DOHH2 (cell line): ENCODE measurements around the gene ADARB1.

Experiments used
- H3F3A ChIP-seq: fragments of 200-600 bp; sonication (generic), shearing (Covaris generic); 2 replicates; pipeline ENCODE4 v1.6.0; 2016; ENCODE audit warnings: antibody characterized with exemption, mild to moderate bottlenecking; ENCODE audit not compliant: control insufficient read depth, insufficient read depth
- H3K27ac ChIP-seq: fragments of 200-600 bp; sonication (generic); 2 replicates; pipeline ENCODE4 v1.5.1; 2014; ENCODE audit warnings: low read depth, mild to moderate bottlenecking, low read length, moderate library complexity
- H3K27me3 ChIP-seq: fragments of 200-600 bp; sonication (generic); 2 replicates; pipeline ENCODE4 v1.6.1; 2014; ENCODE audit warnings: mild to moderate bottlenecking, low read length, mixed read lengths; ENCODE audit not compliant: control insufficient read depth
- H3K36me3 ChIP-seq: fragments of 200-600 bp; sonication (generic); 2 replicates; pipeline ENCODE4 v1.6.1; 2014; ENCODE audit warnings: mild to moderate bottlenecking, low read length, moderate library complexity, mixed read lengths; ENCODE audit not compliant: control insufficient read depth
- H3K4me1 ChIP-seq: fragments of 200-600 bp; sonication (generic); 2 replicates; pipeline ENCODE4 v1.6.1; 2014; ENCODE audit warnings: mild to moderate bottlenecking, low read length, mixed read lengths; ENCODE audit not compliant: control insufficient read depth
- H3K4me2 ChIP-seq: fragments of 200-600 bp; sonication (generic); 2 replicates; pipeline ENCODE4 v1.6.0; 2014; ENCODE audit warnings: mild to moderate bottlenecking, low read length, moderate library complexity
- H3K4me3 ChIP-seq: fragments of 200-600 bp; sonication (generic); 2 replicates; pipeline ENCODE4 v1.5.1; 2014; ENCODE audit warnings: mild to moderate bottlenecking, low read length, mixed read lengths
- H3K79me2 ChIP-seq: fragments of 200-600 bp; sonication (generic); 2 replicates; pipeline ENCODE4 v1.6.1; 2014; ENCODE audit warnings: mild to moderate bottlenecking, low read length, mixed read lengths; ENCODE audit not compliant: control insufficient read depth
- H3K9me2 ChIP-seq: fragments of 200-600 bp; sonication (generic); replicated peaks from 2 replicates; pipeline ENCODE4 v1.6.1; 2014; ENCODE audit warnings: mild to moderate bottlenecking, low read length, mixed read lengths; ENCODE audit not compliant: control insufficient read depth
- H3K9me3 ChIP-seq: fragments of 200-600 bp; sonication (generic); 2 replicates; pipeline ENCODE4 v1.6.1; 2014; ENCODE audit warnings: antibody characterized with exemption, low read length, mixed read lengths; ENCODE audit not compliant: control insufficient read depth, insufficient read depth
- H4K20me1 ChIP-seq: fragments of 200-600 bp; sonication (generic); 2 replicates; pipeline ENCODE4 v1.6.0; 2014; ENCODE audit warnings: low read depth, mild to moderate bottlenecking, antibody characterized with exemption, low read length, moderate library complexity; ENCODE audit not compliant: control insufficient read depth, insufficient read depth
- EZH2phosphoT487 ChIP-seq: fragments of 200-600 bp; sonication (generic); IDR thresholded peaks from 2 replicates; pipeline ENCODE4 v1.6.1; 2017; ENCODE audit warnings: borderline replicate concordance, mild to moderate bottlenecking, antibody characterized with exemption, low read length, moderate library complexity, mixed read lengths
- TF ChIP-seq, protein P1 (sequence below): fragments of 200-600 bp; sonication (generic); IDR thresholded peaks from one replicate; pipeline ENCODE4 v1.5.1; 2014; ENCODE audit warnings: antibody characterized with exemption, mild to moderate bottlenecking, low read depth, low read length; ENCODE audit not compliant: poor library complexity, severe bottlenecking

Gene ADARB1

DNA sequence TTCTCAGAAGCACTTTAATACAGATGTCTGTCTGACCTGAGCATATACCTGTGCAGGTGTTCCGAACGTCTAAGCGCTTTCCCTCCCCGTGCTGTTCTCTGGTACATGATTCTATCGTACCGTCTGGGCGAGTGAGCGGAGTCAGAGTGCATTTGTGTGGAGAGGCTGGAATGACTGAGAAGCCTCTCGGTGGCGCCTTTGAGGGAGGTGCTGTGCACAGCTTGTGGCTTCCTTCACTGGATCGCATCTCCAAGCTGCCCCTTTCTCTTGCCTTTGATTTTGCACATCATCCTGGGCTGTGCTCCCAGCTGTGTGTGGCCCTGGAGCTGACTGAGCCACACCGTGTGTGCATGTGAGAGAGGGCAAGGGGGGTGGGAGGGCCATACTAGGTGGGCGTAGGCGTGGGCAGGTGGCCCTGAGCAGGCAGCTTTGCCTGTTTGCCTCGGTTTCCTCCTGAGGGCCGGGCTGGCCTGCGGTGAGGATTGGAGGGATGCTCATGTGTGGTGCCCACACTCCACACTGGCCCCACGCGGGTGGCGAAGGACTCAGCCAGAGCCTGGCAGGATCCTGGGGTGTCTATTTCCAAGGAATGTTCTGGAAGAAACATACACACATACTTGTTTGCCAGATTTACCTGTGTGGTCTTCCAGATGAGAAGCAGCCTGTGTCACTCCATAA is 105.3 kb downstream of the ADARB1 start:
- no peak overlapping the region for H3K4me2 ChIP-seq
- no peak for TF ChIP-seq EZH2phosphoT487
- TF ChIP-seq, protein P1, sequence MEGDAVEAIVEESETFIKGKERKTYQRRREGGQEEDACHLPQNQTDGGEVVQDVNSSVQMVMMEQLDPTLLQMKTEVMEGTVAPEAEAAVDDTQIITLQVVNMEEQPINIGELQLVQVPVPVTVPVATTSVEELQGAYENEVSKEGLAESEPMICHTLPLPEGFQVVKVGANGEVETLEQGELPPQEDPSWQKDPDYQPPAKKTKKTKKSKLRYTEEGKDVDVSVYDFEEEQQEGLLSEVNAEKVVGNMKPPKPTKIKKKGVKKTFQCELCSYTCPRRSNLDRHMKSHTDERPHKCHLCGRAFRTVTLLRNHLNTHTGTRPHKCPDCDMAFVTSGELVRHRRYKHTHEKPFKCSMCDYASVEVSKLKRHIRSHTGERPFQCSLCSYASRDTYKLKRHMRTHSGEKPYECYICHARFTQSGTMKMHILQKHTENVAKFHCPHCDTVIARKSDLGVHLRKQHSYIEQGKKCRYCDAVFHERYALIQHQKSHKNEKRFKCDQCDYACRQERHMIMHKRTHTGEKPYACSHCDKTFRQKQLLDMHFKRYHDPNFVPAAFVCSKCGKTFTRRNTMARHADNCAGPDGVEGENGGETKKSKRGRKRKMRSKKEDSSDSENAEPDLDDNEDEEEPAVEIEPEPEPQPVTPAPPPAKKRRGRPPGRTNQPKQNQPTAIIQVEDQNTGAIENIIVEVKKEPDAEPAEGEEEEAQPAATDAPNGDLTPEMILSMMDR: no peak
- no peaks in the 10 kb centered on the region for H3K36me3 ChIP-seq
- H3K4me1 ChIP-seq: no peaks in the 10 kb centered on the region
- H3F3A ChIP-seq: no peaks in the 10 kb centered on the region
- H3K79me2 ChIP-seq: no peaks in the 10 kb centered on the region
- H3K4me3 ChIP-seq: no peak overlapping the region
- H3K9me3 ChIP-seq: no peaks in the 10 kb centered on the region
- no peaks in the 10 kb centered on the region for H3K9me2 ChIP-seq
- no peaks in the 10 kb centered on the region for H3K27me3 ChIP-seq
- no peak overlapping the region for H3K27ac ChIP-seq
- no peaks in the 10 kb centered on the region for H4K20me1 ChIP-seq

DNA sequence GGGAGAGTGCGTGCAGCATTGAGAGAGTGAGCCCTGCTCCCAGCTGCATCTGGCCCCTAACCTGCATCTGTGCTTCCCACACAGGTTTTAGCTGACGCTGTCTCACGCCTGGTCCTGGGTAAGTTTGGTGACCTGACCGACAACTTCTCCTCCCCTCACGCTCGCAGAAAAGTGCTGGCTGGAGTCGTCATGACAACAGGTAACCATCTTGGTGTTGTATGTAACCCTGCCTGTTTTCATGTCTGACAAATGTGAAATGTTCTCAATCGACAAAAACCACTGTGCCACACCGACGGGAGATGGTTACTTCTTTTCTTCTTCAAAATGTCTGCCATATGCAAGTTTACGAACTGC is 105.8 kb downstream of the ADARB1 start:
- no peak overlapping the region for H3K27ac ChIP-seq
- H3K79me2 ChIP-seq: no peaks in the 10 kb centered on the region
- no peak overlapping the region for H3K4me2 ChIP-seq
- H3K36me3 ChIP-seq: no peaks in the 10 kb centered on the region
- no peaks in the 10 kb centered on the region for H3F3A ChIP-seq
- H3K9me2 ChIP-seq: no peaks in the 10 kb centered on the region
- H3K27me3 ChIP-seq: no peaks in the 10 kb centered on the region
- H4K20me1 ChIP-seq: no peaks in the 10 kb centered on the region
- TF ChIP-seq, protein P1: no peak
- TF ChIP-seq EZH2phosphoT487: no peak
- H3K9me3 ChIP-seq: no peaks in the 10 kb centered on the region
- no peak overlapping the region for H3K4me3 ChIP-seq
- no peaks in the 10 kb centered on the region for H3K4me1 ChIP-seq

DNA sequence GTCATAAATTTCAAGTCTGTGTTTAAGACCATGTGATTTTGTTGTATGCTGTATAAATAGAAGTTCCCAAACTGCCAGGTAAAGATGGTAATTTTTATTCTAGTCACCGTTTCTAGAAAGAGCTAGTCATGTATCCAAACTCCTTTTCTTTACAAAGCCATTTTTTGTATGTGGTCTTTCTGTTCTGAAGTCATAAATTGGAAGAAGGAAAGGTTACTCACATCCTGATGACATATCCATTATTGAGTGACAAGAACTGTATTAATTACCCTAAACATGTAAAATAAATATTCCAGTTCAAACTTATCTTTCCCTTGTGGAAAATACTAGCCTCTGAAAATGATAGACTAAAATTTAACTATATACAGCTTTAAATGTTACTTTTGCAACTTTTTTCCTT is 108.6 kb downstream of the ADARB1 start:
- Histone ChIP-seq H3K36me3 (no peaks in the 10 kb centered on the region), H3F3A (no peaks in the 10 kb centered on the region)
- TF ChIP-seq, protein P1: no peak
- no peak for TF ChIP-seq EZH2phosphoT487

DNA sequence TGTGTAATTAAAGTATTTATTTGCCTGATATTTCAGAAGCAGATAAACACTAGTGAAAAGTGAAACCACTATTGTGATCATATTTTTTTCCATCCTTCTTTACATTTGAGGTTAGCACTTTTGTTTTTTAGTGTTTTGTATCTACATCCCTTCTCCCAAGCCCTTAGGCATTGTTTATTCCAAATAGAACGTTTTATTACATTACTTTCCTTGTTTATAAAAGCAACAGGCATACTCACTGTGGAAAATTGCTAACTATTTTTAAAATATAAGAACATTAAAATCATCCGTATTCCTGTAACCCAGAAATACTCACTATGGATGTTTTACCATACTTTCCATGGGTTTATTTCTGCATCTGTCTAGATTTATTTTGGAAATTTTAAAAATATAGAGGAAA is 109.5 kb downstream of the ADARB1 start:
- H3F3A ChIP-seq: no peaks in the 10 kb centered on the region
- TF ChIP-seq, protein P1: no peak
- no peak for TF ChIP-seq EZH2phosphoT487
- no peaks in the 10 kb centered on the region for H3K4me1 ChIP-seq
- H3K9me3 ChIP-seq: peaks cover 12% of the 10 kb centered on the region; the same call in 1 of the 2 replicates
- no peaks in the 10 kb centered on the region for H3K27me3 ChIP-seq
- H3K36me3 ChIP-seq: no peaks in the 10 kb centered on the region
- H3K27ac ChIP-seq: no peak overlapping the region
- H3K9me2 ChIP-seq: no peaks in the 10 kb centered on the region
- no peak overlapping the region for H3K4me3 ChIP-seq
- H4K20me1 ChIP-seq: no peaks in the 10 kb centered on the region
- H3K79me2 ChIP-seq: no peaks in the 10 kb centered on the region
- no peak overlapping the region for H3K4me2 ChIP-seq

More for the DNA sequence above, 108.6 kb downstream of the ADARB1 start:
- Histone ChIP-seq H3K4me1 (no peaks in the 10 kb centered on the region), H3K27me3 (no peaks in the 10 kb centered on the region), H4K20me1 (no peaks in the 10 kb centered on the region), H3K79me2 (no peaks in the 10 kb centered on the region), H3K9me2 (no peaks in the 10 kb centered on the region), H3K27ac (no peak overlapping the region), H3K4me2 (no peak overlapping the region), H3K9me3 (peaks cover 12% of the 10 kb centered on the region; the same call in 1 of the 2 replicates), H3K4me3 (no peak overlapping the region)
